Progenitor cell of endocrine pancreas (in vitro differentiated cells): Measurements from ENCODE around the gene DLGAP1. TPM values are rescaled to one million over a fixed set of nuclear protein-coding genes. Genes with fewer than 3 reads are reported as not detected.
"Not testable (repeated sequence)": the region's sequence is repeated elsewhere in the genome, so short reads cannot be mapped to it uniquely, and the experiment has no call there.

Source experiments
- DNase-seq: peaks from one replicate; pipeline ENCODE4 v3.0.0; 2021; ENCODE audit warnings: low spot score; ENCODE audit not compliant: unreplicated experiment
- H3K27ac Mint-ChIP-seq: 2 replicates; pipeline ENCODE4 v1.8.0; 2021; ENCODE audit warnings: mild to moderate bottlenecking, moderate library complexity, mixed read lengths
- H3K27me3 Mint-ChIP-seq: 2 replicates; pipeline ENCODE4 v1.8.0; 2021; ENCODE audit warnings: mixed read lengths
- H3K36me3 Mint-ChIP-seq: 2 replicates; pipeline ENCODE4 v1.8.0; 2022; ENCODE audit warnings: mixed read lengths; ENCODE audit not compliant: insufficient read depth
- H3K4me1 Mint-ChIP-seq: 2 replicates; pipeline ENCODE4 v1.8.0; 2021; ENCODE audit warnings: low read depth, mixed read lengths
- H3K4me3 Mint-ChIP-seq: 2 replicates; pipeline ENCODE4 v1.8.0; 2021; ENCODE audit warnings: low read depth, mild to moderate bottlenecking, moderate library complexity, mixed read lengths
- H3K9me3 Mint-ChIP-seq: 2 replicates; pipeline ENCODE4 v1.8.0; 2021; ENCODE audit warnings: low read depth, mixed read lengths
- total RNA-seq: library from RNA; stranded (reverse); gene quantifications from 2 replicates; pipeline ENCODE4 v1.2.1, GENCODE V29; 2021
- TF ChIP-seq, protein P1 (sequence below): fragments of 200-600 bp; sonication (generic); IDR thresholded peaks from one replicate; pipeline ENCODE4 v1.5.0; 2021; ENCODE audit warnings: antibody characterized with exemption, mild to moderate bottlenecking; ENCODE audit not compliant: unreplicated experiment

Gene DLGAP1
- total RNA-seq, 1 donor from 2014 or later, result 16.7 TPM

DNA sequence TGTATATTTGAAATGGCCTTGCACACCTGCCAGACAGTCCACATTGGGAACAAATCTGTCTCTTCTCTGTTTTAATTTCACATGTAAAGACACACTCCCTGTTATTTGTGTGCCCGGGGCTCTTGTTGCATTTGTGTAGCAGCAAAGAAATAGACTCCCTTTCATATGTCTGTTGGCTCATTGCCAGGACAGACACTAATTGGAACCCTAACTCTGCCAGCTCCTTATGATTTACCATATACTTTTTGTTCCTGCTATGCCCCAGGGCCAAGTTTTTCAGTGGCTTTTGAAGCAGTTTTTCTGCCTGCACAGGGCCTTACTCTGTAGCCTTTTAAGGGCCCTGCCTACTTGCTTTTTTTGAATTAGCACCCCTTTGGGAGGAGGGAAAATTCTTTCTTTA is 396.9 kb downstream of the DLGAP1 start:
- peaks cover 17% of the 10 kb centered on the region for H3K9me3 Mint-ChIP-seq
- no peak for DNase-seq
- no peak overlapping the region for H3K27ac Mint-ChIP-seq
- peaks cover 15% of the 10 kb centered on the region for H3K36me3 Mint-ChIP-seq
- H3K4me3 Mint-ChIP-seq, result no peak overlapping the region
- no peaks in the 10 kb centered on the region for H3K27me3 Mint-ChIP-seq
- TF ChIP-seq, protein P1, sequence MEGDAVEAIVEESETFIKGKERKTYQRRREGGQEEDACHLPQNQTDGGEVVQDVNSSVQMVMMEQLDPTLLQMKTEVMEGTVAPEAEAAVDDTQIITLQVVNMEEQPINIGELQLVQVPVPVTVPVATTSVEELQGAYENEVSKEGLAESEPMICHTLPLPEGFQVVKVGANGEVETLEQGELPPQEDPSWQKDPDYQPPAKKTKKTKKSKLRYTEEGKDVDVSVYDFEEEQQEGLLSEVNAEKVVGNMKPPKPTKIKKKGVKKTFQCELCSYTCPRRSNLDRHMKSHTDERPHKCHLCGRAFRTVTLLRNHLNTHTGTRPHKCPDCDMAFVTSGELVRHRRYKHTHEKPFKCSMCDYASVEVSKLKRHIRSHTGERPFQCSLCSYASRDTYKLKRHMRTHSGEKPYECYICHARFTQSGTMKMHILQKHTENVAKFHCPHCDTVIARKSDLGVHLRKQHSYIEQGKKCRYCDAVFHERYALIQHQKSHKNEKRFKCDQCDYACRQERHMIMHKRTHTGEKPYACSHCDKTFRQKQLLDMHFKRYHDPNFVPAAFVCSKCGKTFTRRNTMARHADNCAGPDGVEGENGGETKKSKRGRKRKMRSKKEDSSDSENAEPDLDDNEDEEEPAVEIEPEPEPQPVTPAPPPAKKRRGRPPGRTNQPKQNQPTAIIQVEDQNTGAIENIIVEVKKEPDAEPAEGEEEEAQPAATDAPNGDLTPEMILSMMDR, result no peak
- no peaks in the 10 kb centered on the region for H3K4me1 Mint-ChIP-seq

DNA sequence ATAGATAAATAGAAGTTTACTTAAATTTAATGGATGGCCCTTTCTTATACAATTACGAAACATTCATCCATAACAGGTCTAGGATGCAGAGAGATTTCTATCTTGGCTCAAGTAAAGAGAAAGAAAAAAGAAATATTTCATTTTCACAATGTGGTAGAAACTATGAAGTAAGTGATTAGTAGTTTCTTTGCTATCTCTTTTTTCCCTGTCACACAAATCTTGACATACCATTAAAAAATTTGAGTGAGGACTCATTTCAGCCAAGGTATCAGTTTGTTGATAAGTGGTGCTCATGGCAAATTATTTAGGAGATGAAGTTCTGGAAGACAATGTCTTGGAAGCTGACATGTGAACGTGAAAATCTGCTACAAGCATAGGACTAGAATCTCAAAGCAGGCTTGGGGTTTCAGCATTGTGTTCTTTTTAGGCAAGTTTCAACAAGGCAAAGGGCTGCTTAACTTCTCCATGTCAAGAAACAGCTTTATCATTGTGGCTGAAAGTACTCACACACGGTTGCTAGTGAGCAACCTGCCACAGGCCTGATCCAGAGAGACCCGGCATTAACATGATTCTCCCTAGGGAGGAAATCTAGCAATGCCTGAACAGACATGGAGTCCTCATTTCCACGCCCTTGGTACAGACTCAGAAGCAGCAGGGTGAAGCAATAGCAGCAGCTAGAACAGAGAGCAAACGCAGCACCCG is 414.6 kb downstream of the DLGAP1 start:
- no peak overlapping the region for H3K4me3 Mint-ChIP-seq
- peaks cover 10% of the 10 kb centered on the region for H3K4me1 Mint-ChIP-seq
- H3K27me3 Mint-ChIP-seq, result no peaks in the 10 kb centered on the region
- no peaks in the 10 kb centered on the region for H3K36me3 Mint-ChIP-seq
- no peaks in the 10 kb centered on the region for H3K9me3 Mint-ChIP-seq
- TF ChIP-seq, protein P1, result no peak
- no peak overlapping the region for H3K27ac Mint-ChIP-seq
- DNase-seq, result no peak

DNA sequence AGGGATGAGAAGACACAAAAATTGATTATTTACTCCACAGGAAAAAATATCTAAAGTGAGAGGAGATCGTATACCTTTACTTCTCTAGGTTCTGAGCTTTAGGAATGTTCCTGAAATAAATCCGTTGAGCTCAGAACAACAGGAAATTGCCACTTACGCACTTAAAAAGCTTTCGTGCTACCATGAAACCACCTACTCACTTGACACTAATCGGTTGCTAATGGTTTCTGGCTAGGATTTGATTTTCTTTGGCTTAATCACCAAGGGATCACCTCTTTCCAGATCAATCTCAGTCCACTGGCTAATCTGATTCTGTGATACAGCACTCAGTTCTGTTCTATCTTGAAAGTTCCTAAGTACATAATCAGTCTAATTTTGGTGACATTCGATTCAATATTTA is 419.6 kb downstream of the DLGAP1 start:
- H3K4me3 Mint-ChIP-seq, result no peak overlapping the region
- no peaks in the 10 kb centered on the region for H3K9me3 Mint-ChIP-seq
- H3K27me3 Mint-ChIP-seq, result no peaks in the 10 kb centered on the region
- no peaks in the 10 kb centered on the region for H3K36me3 Mint-ChIP-seq
- H3K4me1 Mint-ChIP-seq, result peaks cover 10% of the 10 kb centered on the region
- TF ChIP-seq, protein P1, result no peak
- no peak overlapping the region for H3K27ac Mint-ChIP-seq
- no peak for DNase-seq

DNA sequence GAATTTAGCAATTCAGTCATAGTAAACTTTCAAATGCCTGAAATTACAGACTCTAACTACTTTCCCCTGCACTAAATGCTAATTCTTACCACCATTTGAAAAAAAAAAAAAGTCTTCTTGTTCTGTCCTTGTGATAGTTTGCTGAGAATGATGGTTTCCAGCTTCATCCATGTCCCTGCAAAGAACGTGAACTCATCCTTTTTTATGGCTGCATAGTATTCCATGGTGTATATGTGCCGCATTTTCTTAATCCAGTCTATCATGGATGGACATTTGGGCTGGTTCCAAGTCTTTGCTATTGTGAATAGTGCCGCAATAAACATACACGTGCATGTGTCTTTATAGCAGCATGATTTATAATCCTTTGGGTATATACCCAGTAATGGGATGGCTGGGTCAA is 420.3 kb downstream of the DLGAP1 start:
- not testable (repeated sequence) for H3K27ac Mint-ChIP-seq, H3K9me3 Mint-ChIP-seq, DNase-seq, H3K4me1 Mint-ChIP-seq, H3K36me3 Mint-ChIP-seq, H3K27me3 Mint-ChIP-seq, H3K4me3 Mint-ChIP-seq

DNA sequence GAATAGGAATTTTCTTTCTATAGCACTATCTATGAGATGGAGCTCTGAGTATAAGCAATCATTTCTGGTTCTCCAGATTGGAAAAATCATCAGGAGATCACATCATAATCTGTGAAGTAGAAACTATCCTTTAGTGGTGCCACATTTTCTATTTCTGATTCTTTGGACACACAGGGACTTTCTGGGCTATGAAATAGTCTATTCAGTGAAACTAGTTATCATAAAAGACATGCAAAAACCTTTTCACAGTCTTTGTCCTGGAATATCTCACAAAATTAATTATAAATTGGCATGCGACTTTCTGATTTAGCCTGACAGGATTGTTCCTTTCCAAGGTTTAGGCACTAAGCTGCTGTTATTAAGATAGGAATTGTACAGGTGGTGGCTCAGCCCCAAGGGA is 428.6 kb downstream of the DLGAP1 start:
- Mint-ChIP-seq H3K4me1 (no peaks in the 10 kb centered on the region), H3K4me3 (no peak overlapping the region), H3K9me3 (peaks cover 3% of the 10 kb centered on the region), H3K36me3 (no peaks in the 10 kb centered on the region), H3K27me3 (no peaks in the 10 kb centered on the region), H3K27ac (no peak overlapping the region)
- no peak for DNase-seq
- TF ChIP-seq, protein P1, result no peak

DNA sequence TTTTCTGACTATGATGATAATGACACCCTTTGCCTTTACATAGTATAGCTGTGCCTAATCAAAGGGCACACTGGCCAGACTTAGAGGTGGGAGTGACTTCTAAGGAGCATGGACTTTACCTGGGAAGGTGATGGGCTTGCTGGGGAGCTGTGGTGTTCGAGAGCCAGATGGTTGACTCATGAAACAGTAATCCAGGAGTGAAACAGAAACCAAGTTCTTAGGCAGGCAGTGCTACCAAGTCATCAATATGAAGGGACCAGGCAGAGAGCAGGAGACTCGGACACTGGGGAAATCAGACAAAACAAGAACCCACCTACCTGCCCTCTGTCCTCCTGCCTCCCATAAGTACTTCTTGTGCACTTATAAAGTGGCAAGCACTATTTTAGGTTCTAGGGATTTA is 430.4 kb downstream of the DLGAP1 start:
- Mint-ChIP-seq H3K9me3 (peaks cover 9% of the 10 kb centered on the region), H3K4me1 (no peaks in the 10 kb centered on the region), H3K36me3 (peaks cover 1% of the 10 kb centered on the region), H3K4me3 (no peak overlapping the region), H3K27me3 (no peaks in the 10 kb centered on the region), H3K27ac (no peak overlapping the region)
- no peak for DNase-seq
- TF ChIP-seq, protein P1, result no peak

DNA sequence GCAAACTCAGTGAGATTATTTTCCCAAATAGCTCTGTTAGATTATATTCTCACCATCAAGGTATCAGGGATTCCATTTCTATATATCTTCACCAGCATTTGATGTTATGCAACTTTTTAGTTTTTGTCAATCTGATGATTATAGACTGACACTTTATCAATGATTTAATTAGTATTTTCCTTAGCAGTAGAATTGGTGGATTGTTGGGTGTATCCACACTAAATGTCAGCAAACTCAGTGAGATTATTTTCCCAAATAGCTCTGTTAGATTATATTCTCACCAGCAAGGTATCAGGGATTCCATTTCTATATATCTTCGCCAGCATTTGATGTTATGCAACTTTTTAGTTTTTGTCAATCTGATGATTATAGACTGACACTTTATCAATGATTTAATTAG is 432.4 kb downstream of the DLGAP1 start:
- DNase-seq, H3K27me3 Mint-ChIP-seq, H3K9me3 Mint-ChIP-seq, H3K36me3 Mint-ChIP-seq, H3K4me3 Mint-ChIP-seq, H3K4me1 Mint-ChIP-seq, H3K27ac Mint-ChIP-seq: not testable (repeated sequence)
